HCT116 (cell line): ENCODE results near the gene A4GALT. TPM values are rescaled to one million over a fixed set of nuclear protein-coding genes. Genes with fewer than 3 reads are reported as not detected.

Experiments used
- ATAC-seq: fragments of 200-7000 bp; cut with Tn5 transposase; 2 replicates; pipeline ENCODE4 v1.9.1; 2020; ENCODE audit warnings: mild to moderate bottlenecking, moderate library complexity
- BruUV-seq: library from RNA; stranded (reverse); fragments of 400-500 nt; replicated peaks from 2 replicates; lab custom pipeline; 2021; lab: Mats Ljungman, UMichigan
- CTCF ChIA-PET: fragments of 300-600 bp; sonication (Branson Sonifier 250); formaldehyde crosslinking; loops from one replicate; lab custom pipeline; 2021; ENCODE audit warnings: antibody characterized with exemption; lab: Charles Lee
- POLR2A ChIA-PET: fragments of 300-600, 350-600 bp; sonication (Branson Sonifier 250); formaldehyde crosslinking; loops from one replicate; lab custom pipeline; 2021; ENCODE audit warnings: antibody characterized with exemption; lab: Charles Lee
- RAD21 ChIA-PET, 2 experiments: fragments of 300-600 bp; sonication (Branson Sonifier 250); formaldehyde crosslinking; loops; one replicate each; lab custom pipeline; 2023; ENCODE audit warnings: low total read pairs in 2 of 2; ENCODE audit not compliant: uncharacterized antibody in 2 of 2, unreplicated experiment in 2 of 2, low non-redundant PET in 1 of 2; lab: Charles Lee
- DNase-seq: peaks from one replicate; pipeline ENCODE4 v3.0.0-alpha.2; 2010; ENCODE audit warnings: low read depth, low spot score
- H2AFZ ChIP-seq: fragments of 200-600 bp; shearing (Covaris generic), sonication (generic); 2 replicates; pipeline ENCODE4 v1.6.1; 2017; ENCODE audit warnings: low read depth, mixed run types, mixed read lengths, antibody characterized with exemption, low read length; ENCODE audit not compliant: poor library complexity, severe bottlenecking
- H3K27ac ChIP-seq: 2 replicates; pipeline ENCODE4 v1.5.1; 2012; ENCODE audit warnings: low read depth, low read length
- H3K27me3 ChIP-seq: fragments of 200-600 bp; sonication (generic); 2 replicates; pipeline ENCODE4 v1.6.1; 2016; ENCODE audit warnings: mixed run types, low read length, mixed read lengths; ENCODE audit not compliant: insufficient read depth
- H3K36me3 ChIP-seq, 2 experiments: fragments of 200-500 bp in 1 of 2; fragments of 200-600 bp in 1 of 2; sonication (Bioruptor generic) in 1 of 2; sonication (generic) in 1 of 2; 2 replicates each; pipeline versions ENCODE4 v1.5.1 to v1.6.1; 2014 to 2016; ENCODE audit warnings: low read length in 2 of 2, inconsistent platforms in 1 of 2, mixed read lengths in 1 of 2, mixed run types in 1 of 2; ENCODE audit not compliant: insufficient read depth in 2 of 2, control insufficient read depth in 1 of 2
- H3K4me1 ChIP-seq, 2 experiments: fragments of 200-600 bp in 1 of 2; sonication (generic) in 1 of 2; 2 replicates each; pipeline versions ENCODE4 v1.5.1 to v1.6.1; 2012 to 2017; ENCODE audit warnings: low read length in 2 of 2, inconsistent platforms in 1 of 2, mild to moderate bottlenecking in 1 of 2, mixed read lengths in 1 of 2, mixed run types in 1 of 2, moderate library complexity in 1 of 2; ENCODE audit not compliant: insufficient read depth in 2 of 2, control insufficient read depth in 1 of 2
- H3K4me2 ChIP-seq: fragments of 200-600 bp; sonication (generic); 2 replicates; pipeline ENCODE4 v1.6.1; 2017; ENCODE audit warnings: mixed run types, low read length, mixed read lengths
- H3K4me3 ChIP-seq, 2 experiments: fragments of 200-600 bp in 1 of 2; sonication (generic) in 1 of 2; replicated peaks in 1 of 2; 2 replicates each; pipeline ENCODE4 v1.5.1; 2011 to 2016; ENCODE audit warnings: low read length in 2 of 2, control low read depth in 1 of 2, low read depth in 1 of 2, mild to moderate bottlenecking in 1 of 2, mixed read lengths in 1 of 2, mixed run types in 1 of 2
- H3K79me2 ChIP-seq: fragments of 200-600 bp; sonication (generic); 2 replicates; pipeline ENCODE4 v1.6.1; 2017; ENCODE audit warnings: mild to moderate bottlenecking, mixed run types, low read length, moderate library complexity, mixed read lengths; ENCODE audit not compliant: insufficient read depth
- H3K9ac ChIP-seq: fragments of 200-600 bp; sonication (generic); 2 replicates; pipeline ENCODE4 v1.6.1; 2016; ENCODE audit warnings: low read length, mixed read lengths
- H3K9me2 ChIP-seq: fragments of 200-600 bp; sonication (generic), shearing (Covaris generic); 2 replicates; pipeline ENCODE4 v1.6.1; 2017; ENCODE audit warnings: mixed run types, mild to moderate bottlenecking, moderate library complexity; ENCODE audit not compliant: insufficient read depth
- H3K9me3 ChIP-seq, 2 experiments: fragments of 200-500 bp in 1 of 2; fragments of 200-600 bp in 1 of 2; sonication (Bioruptor generic) in 1 of 2; sonication (generic) in 1 of 2; 2 replicates each; pipeline ENCODE4 v1.6.1; 2014 to 2017; ENCODE audit warnings: low read length in 2 of 2, mixed read lengths in 2 of 2, inconsistent platforms in 1 of 2, low read depth in 1 of 2, mild to moderate bottlenecking in 1 of 2, mixed run types in 1 of 2, moderate library complexity in 1 of 2; ENCODE audit not compliant: control insufficient read depth in 1 of 2, insufficient read depth in 1 of 2
- H4K20me1 ChIP-seq: fragments of 200-600 bp; sonication (generic), shearing (Covaris generic); 2 replicates; pipeline ENCODE4 v1.6.1; 2017; ENCODE audit warnings: mixed run types, mild to moderate bottlenecking, moderate library complexity; ENCODE audit not compliant: insufficient read depth
- CBX3 ChIP-seq: IDR thresholded peaks from 2 replicates; pipeline ENCODE4 v1.6.1; 2012; ENCODE audit warnings: low read depth
- EGR1 ChIP-seq: IDR thresholded peaks from 2 replicates; pipeline ENCODE4 v1.6.1; 2012; ENCODE audit warnings: low read depth
- ELF1 ChIP-seq: IDR thresholded peaks from 2 replicates; pipeline ENCODE4 v1.6.1; 2012; ENCODE audit warnings: low read depth, borderline replicate concordance
- EZH2phosphoT487 ChIP-seq: fragments of 200-600 bp; IDR thresholded peaks from 2 replicates; pipeline ENCODE4 v1.6.1; 2018; ENCODE audit warnings: antibody characterized with exemption, borderline replicate concordance
- JUND ChIP-seq: IDR thresholded peaks from 2 replicates; pipeline ENCODE4 v1.6.1; 2012
- POLR2A ChIP-seq: IDR thresholded peaks from 2 replicates; pipeline ENCODE4 v1.7.0; 2011; ENCODE audit warnings: borderline replicate concordance; ENCODE audit not compliant: insufficient read depth, insufficient read length; ENCODE audit errors: extremely low read depth
- POLR2AphosphoS5 ChIP-seq: IDR thresholded peaks from 2 replicates; pipeline ENCODE4 v1.6.1; 2011; ENCODE audit warnings: mild to moderate bottlenecking, low read depth, low read length, moderate library complexity
- SRF ChIP-seq: IDR thresholded peaks from 2 replicates; pipeline ENCODE4 v1.6.1; 2012; ENCODE audit warnings: low read depth
- YY1 ChIP-seq: IDR thresholded peaks from 2 replicates; pipeline ENCODE4 v1.6.1; 2011; ENCODE audit warnings: low read length, low read depth, moderate library complexity, mild to moderate bottlenecking; ENCODE audit not compliant: insufficient replicate concordance; ENCODE audit errors: extremely low read depth
- ZNF274 ChIP-seq: fragments of 200-500 bp; sonication (Bioruptor generic); IDR thresholded peaks from 2 replicates; pipeline ENCODE4 v1.6.1; 2014; ENCODE audit warnings: mild to moderate bottlenecking, low read depth, low read length, inconsistent platforms
- intact Hi-C: fragments of 100-400 bp; cut with micrococcal nuclease; formaldehyde crosslinking; loops from 2 replicates; pipeline ENCODE4 v1.10.0; 2022
- total RNA-seq: library from RNA; stranded (reverse); gene quantifications from one replicate; pipeline ENCODE4 v1.2.1, GENCODE V29; 2021; ENCODE audit not compliant: unreplicated experiment
- TF ChIP-seq, protein P1 (sequence below): IDR thresholded peaks from 2 replicates; pipeline ENCODE4 v1.6.1; 2012
- TF ChIP-seq, protein P2 (sequence below): IDR thresholded peaks from 2 replicates; pipeline ENCODE4 v1.6.1; 2011; ENCODE audit warnings: mild to moderate bottlenecking, low read length, moderate library complexity; ENCODE audit not compliant: insufficient replicate concordance; ENCODE audit errors: extremely low read depth
- TF ChIP-seq, protein P3 (sequence below): IDR thresholded peaks from 2 replicates; pipeline ENCODE4 v1.6.1; 2012; ENCODE audit warnings: low read depth

A4GALT gene
- total RNA-seq, 1 experiment from 2014 or later, result 16.0 TPM

DNA sequence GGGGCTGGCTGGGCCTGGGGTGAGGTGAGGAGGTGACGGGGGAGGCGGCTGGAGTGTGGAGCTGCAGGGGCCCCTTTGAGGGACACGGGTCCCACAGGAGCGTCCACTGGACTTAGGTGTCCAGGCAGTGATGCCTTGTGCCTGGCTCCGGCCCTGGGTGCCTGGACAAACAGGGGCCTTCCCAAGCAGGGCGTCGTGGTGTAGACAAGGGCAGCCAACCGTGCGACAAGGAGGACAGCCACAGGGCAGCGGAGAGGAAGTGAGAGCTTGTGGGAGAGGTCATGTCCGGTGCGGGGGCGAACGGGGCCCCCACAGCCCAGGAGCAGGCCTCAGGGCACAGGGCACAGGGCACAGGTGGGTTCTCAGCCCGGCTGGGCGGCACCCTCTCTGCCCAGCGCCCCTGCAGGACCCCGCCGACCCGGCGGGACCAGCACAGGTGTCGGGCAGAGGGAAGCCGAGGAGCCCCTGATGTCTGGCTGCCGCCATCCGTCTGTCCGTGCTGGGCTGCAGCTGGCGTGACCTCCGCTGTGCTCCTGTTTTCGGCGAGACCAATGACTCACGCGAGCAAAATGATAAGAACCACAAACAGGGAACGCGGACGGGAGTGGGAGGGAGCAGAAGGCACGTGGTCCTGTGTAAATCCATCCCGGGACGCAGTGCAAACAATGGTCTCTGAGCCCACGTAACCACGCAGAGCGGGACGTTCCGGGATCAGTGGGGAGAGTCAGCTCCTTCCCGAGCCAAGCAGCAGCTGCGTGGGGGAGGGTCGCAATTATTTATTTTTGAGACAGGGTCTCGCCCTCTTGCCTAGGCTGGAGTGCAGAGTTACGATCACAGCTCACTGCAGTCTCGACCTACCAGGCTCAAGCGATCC is 49.1 kb upstream of the A4GALT start:
- H3K9ac ChIP-seq, result no peak overlapping the region
- H3K27ac ChIP-seq, result peak overlapping the region; percentile 22; the same call in 1 of the 2 replicates
- H3K4me1 ChIP-seq, result peaks cover 13 to 18% of the 10 kb centered on the region in 2 experiments
- H4K20me1 ChIP-seq, result no peaks in the 10 kb centered on the region
- ChIA-PET RAD21 (no interaction called here), POLR2A (no interaction called here), CTCF (no interaction called here)
- BruUV-seq, result no TSS peak
- no peaks in the 10 kb centered on the region for H3K27me3 ChIP-seq
- DNase-seq, result no peak
- H3K4me2 ChIP-seq, result peak overlapping the region; percentile 36
- H3K9me3 ChIP-seq, result no peaks in the 10 kb centered on the region
- H3K9me2 ChIP-seq, result no peaks in the 10 kb centered on the region
- H3K4me3 ChIP-seq, result no peak overlapping the region
- peak overlapping the region; percentile 22 for H2AFZ ChIP-seq
- TF ChIP-seq EGR1 (no peak), POLR2A (no peak), POLR2AphosphoS5 (no peak), YY1 (no peak), SRF (no peak), JUND (no peak), ELF1 (no peak), CBX3 (no peak), EZH2phosphoT487 (no peak), ZNF274 (no peak)
- TF ChIP-seq, protein P1, sequence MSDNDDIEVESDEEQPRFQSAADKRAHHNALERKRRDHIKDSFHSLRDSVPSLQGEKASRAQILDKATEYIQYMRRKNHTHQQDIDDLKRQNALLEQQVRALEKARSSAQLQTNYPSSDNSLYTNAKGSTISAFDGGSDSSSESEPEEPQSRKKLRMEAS, result no peak; the same call in 1 of the 2 replicates
- TF ChIP-seq, protein P2, sequence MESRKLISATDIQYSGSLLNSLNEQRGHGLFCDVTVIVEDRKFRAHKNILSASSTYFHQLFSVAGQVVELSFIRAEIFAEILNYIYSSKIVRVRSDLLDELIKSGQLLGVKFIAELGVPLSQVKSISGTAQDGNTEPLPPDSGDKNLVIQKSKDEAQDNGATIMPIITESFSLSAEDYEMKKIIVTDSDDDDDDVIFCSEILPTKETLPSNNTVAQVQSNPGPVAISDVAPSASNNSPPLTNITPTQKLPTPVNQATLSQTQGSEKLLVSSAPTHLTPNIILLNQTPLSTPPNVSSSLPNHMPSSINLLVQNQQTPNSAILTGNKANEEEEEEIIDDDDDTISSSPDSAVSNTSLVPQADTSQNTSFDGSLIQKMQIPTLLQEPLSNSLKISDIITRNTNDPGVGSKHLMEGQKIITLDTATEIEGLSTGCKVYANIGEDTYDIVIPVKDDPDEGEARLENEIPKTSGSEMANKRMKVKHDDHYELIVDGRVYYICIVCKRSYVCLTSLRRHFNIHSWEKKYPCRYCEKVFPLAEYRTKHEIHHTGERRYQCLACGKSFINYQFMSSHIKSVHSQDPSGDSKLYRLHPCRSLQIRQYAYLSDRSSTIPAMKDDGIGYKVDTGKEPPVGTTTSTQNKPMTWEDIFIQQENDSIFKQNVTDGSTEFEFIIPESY, result no peak
- TF ChIP-seq, protein P3, sequence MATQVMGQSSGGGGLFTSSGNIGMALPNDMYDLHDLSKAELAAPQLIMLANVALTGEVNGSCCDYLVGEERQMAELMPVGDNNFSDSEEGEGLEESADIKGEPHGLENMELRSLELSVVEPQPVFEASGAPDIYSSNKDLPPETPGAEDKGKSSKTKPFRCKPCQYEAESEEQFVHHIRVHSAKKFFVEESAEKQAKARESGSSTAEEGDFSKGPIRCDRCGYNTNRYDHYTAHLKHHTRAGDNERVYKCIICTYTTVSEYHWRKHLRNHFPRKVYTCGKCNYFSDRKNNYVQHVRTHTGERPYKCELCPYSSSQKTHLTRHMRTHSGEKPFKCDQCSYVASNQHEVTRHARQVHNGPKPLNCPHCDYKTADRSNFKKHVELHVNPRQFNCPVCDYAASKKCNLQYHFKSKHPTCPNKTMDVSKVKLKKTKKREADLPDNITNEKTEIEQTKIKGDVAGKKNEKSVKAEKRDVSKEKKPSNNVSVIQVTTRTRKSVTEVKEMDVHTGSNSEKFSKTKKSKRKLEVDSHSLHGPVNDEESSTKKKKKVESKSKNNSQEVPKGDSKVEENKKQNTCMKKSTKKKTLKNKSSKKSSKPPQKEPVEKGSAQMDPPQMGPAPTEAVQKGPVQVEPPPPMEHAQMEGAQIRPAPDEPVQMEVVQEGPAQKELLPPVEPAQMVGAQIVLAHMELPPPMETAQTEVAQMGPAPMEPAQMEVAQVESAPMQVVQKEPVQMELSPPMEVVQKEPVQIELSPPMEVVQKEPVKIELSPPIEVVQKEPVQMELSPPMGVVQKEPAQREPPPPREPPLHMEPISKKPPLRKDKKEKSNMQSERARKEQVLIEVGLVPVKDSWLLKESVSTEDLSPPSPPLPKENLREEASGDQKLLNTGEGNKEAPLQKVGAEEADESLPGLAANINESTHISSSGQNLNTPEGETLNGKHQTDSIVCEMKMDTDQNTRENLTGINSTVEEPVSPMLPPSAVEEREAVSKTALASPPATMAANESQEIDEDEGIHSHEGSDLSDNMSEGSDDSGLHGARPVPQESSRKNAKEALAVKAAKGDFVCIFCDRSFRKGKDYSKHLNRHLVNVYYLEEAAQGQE, result no peak
- TF ChIP-seq, all 23 proteins: peak for 0
- ATAC-seq, result peak; percentile 59
- H3K79me2 ChIP-seq, result no peaks in the 10 kb centered on the region
- intact Hi-C loops, result no loop called here
- H3K36me3 ChIP-seq, result no peaks in the 10 kb centered on the region
